ENCODE results near the gene MPO.

GRCh38 chr17:58265902-58266875 lies 14.5 kb downstream of the MPO start:
- no peak for TF ChIP-seq POLR2A (IDR thresholded peaks at IDR 0.05; ENCODE audit: low read depth, low read length)
- TF ChIP-seq TAF1 (IDR thresholded peaks at IDR 0.05; ENCODE audit: borderline replicate concordance, low read depth, low read length) = no peak

All from GM12892 (cell line).